ENCODE results near the gene SMAD3.

DNA sequence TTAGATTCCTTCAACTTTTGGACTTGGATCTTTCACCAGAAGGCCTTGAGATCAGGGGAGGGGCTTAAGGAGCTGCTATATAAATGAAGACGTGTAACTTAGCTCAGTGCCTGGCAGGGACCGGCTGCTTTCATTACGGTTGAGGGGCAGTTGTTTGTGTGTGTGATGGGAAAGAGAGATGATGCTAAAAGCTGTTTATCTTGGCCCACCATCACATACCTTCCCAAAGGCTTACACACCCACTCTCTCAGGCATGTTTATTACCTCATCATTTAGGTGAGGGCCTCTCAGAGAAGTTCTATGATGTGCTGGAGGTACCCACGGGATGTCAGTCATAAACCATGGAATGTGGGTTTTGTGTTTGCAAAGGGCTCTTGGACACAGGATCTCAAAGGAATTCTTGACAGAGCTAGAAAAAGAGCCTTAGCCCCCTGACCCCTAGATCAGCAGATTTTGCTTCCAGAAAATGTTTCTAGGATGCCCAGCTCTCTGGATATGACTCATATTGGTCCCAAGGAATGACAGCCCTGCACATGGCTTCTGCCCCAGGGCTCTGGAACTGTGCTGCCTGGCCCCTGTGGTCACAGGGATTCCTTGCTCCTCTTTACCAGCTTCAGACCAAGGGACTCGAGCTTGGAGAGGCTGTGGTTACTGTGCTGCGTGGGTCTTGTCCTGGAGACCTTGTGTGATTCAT is 15.9 kb upstream of the SMAD3 start:
- TF ChIP-seq, protein P1, sequence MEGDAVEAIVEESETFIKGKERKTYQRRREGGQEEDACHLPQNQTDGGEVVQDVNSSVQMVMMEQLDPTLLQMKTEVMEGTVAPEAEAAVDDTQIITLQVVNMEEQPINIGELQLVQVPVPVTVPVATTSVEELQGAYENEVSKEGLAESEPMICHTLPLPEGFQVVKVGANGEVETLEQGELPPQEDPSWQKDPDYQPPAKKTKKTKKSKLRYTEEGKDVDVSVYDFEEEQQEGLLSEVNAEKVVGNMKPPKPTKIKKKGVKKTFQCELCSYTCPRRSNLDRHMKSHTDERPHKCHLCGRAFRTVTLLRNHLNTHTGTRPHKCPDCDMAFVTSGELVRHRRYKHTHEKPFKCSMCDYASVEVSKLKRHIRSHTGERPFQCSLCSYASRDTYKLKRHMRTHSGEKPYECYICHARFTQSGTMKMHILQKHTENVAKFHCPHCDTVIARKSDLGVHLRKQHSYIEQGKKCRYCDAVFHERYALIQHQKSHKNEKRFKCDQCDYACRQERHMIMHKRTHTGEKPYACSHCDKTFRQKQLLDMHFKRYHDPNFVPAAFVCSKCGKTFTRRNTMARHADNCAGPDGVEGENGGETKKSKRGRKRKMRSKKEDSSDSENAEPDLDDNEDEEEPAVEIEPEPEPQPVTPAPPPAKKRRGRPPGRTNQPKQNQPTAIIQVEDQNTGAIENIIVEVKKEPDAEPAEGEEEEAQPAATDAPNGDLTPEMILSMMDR (conservative IDR thresholded peaks at IDR 0.05): no peak
- TF ChIP-seq EZH2 (IDR thresholded peaks at IDR 0.05; ENCODE audit: low read depth): no peak

Measured in PC-9 (cell line).